GM23338 (cell line): ENCODE measurements around the gene LYSMD4.

ENCODE experiments used
- CREB1 ChIP-seq: fragments of 250-450 bp; sonication (Bioruptor Pico); IDR thresholded peaks from 2 replicates; pipeline ENCODE4 v1.5.0; 2020; ENCODE audit warnings: low read depth, mild to moderate bottlenecking, moderate library complexity
- EZH2 ChIP-seq: fragments of 200-600 bp; sonication (generic); IDR thresholded peaks from one replicate; pipeline ENCODE4 v1.8.0; 2017; ENCODE audit warnings: antibody characterized with exemption, mild to moderate bottlenecking, low read depth; ENCODE audit not compliant: unreplicated experiment
- EZH2phosphoT487 ChIP-seq: fragments of 200-600 bp; sonication (generic); IDR thresholded peaks from one replicate; pipeline ENCODE4 v1.8.1; 2018; ENCODE audit warnings: antibody characterized with exemption; ENCODE audit not compliant: unreplicated experiment
- POLR2AphosphoS5 ChIP-seq: IDR thresholded peaks from 2 replicates; pipeline ENCODE4 v1.6.1; 2016; ENCODE audit warnings: antibody characterized with exemption, low read depth
- REST ChIP-seq: IDR thresholded peaks from one replicate; pipeline ENCODE4 v1.6.1; 2018; ENCODE audit warnings: antibody characterized with exemption; ENCODE audit not compliant: unreplicated experiment
- ZNF331 ChIP-seq: fragments of 250-450 bp; sonication (Bioruptor Pico); IDR thresholded peaks from 2 replicates; pipeline ENCODE4 v1.5.0; 2020; ENCODE audit warnings: low read depth, mild to moderate bottlenecking, moderate library complexity
- TF ChIP-seq, protein P1 (sequence below), 2 experiments: fragments of 200-600 bp in 1 of 2; sonication (generic) in 1 of 2; conservative IDR thresholded peaks; 2 replicates each; pipeline versions ENCODE4 v1.5.1 to v1.6.1; 2016 to 2017; ENCODE audit warnings: antibody characterized with exemption in 2 of 2, low read depth in 2 of 2, mild to moderate bottlenecking in 2 of 2, moderate library complexity in 1 of 2
- TF ChIP-seq, protein P2 (sequence below): IDR thresholded peaks from 2 replicates; pipeline ENCODE4 v1.6.1; 2016; ENCODE audit warnings: antibody characterized with exemption

GRCh38 chr15:99727330-99727729 lies 5.9 kb downstream of the LYSMD4 start:
- TF ChIP-seq REST (no peak), ZNF331 (CRISPR knock-in tag) (no peak), POLR2AphosphoS5 (no peak), CREB1 (CRISPR knock-in tag) (no peak), EZH2phosphoT487 (no peak), EZH2 (no peak)
- TF ChIP-seq, protein P1, sequence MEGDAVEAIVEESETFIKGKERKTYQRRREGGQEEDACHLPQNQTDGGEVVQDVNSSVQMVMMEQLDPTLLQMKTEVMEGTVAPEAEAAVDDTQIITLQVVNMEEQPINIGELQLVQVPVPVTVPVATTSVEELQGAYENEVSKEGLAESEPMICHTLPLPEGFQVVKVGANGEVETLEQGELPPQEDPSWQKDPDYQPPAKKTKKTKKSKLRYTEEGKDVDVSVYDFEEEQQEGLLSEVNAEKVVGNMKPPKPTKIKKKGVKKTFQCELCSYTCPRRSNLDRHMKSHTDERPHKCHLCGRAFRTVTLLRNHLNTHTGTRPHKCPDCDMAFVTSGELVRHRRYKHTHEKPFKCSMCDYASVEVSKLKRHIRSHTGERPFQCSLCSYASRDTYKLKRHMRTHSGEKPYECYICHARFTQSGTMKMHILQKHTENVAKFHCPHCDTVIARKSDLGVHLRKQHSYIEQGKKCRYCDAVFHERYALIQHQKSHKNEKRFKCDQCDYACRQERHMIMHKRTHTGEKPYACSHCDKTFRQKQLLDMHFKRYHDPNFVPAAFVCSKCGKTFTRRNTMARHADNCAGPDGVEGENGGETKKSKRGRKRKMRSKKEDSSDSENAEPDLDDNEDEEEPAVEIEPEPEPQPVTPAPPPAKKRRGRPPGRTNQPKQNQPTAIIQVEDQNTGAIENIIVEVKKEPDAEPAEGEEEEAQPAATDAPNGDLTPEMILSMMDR (conservative IDR thresholded peaks at IDR 0.05; ENCODE audit: low read depth in 2 of 2): no peak
- TF ChIP-seq, protein P2, sequence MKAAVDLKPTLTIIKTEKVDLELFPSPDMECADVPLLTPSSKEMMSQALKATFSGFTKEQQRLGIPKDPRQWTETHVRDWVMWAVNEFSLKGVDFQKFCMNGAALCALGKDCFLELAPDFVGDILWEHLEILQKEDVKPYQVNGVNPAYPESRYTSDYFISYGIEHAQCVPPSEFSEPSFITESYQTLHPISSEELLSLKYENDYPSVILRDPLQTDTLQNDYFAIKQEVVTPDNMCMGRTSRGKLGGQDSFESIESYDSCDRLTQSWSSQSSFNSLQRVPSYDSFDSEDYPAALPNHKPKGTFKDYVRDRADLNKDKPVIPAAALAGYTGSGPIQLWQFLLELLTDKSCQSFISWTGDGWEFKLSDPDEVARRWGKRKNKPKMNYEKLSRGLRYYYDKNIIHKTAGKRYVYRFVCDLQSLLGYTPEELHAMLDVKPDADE: no peak
